ENCODE data around the gene CNTNAP5. TPM values are rescaled to one million over a fixed set of nuclear protein-coding genes. Genes with fewer than 3 reads are reported as not detected.

Gene CNTNAP5
- total RNA-seq, 1 donor from 2014 or later: 5.0 TPM

DNA sequence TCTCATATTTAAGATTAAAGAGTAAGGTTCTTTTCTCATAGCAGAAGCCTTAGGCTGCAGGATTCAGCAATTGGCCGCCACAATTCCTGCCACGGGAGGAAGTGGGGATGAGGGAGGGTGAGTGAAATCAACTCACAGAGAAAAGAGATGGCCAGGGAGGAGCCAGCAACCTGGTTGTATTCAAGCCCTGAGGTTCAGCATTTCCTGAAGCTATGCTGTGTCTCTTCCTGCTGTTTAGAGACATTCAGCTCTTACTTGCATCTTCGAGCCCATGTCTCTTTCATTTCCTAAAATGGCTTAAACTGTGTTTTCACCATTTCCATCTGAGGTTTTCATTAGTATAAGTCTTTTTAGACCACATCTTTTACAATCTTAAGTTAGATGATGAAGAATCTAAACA lies 522.6 kb downstream of the CNTNAP5 start:
- Mint-ChIP-seq H3K4me3 (no peak overlapping the region), H3K9me3 (no peaks in the 10 kb centered on the region), H3K27ac (no peak overlapping the region), H3K27me3 (peaks cover 9% of the 10 kb centered on the region), H3K4me1 (ENCODE audit: unreplicated experiment) (no peaks in the 10 kb centered on the region), H3K36me3 (no peaks in the 10 kb centered on the region)
- TF ChIP-seq, protein P1, sequence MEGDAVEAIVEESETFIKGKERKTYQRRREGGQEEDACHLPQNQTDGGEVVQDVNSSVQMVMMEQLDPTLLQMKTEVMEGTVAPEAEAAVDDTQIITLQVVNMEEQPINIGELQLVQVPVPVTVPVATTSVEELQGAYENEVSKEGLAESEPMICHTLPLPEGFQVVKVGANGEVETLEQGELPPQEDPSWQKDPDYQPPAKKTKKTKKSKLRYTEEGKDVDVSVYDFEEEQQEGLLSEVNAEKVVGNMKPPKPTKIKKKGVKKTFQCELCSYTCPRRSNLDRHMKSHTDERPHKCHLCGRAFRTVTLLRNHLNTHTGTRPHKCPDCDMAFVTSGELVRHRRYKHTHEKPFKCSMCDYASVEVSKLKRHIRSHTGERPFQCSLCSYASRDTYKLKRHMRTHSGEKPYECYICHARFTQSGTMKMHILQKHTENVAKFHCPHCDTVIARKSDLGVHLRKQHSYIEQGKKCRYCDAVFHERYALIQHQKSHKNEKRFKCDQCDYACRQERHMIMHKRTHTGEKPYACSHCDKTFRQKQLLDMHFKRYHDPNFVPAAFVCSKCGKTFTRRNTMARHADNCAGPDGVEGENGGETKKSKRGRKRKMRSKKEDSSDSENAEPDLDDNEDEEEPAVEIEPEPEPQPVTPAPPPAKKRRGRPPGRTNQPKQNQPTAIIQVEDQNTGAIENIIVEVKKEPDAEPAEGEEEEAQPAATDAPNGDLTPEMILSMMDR (conservative IDR thresholded peaks at IDR 0.05): no peak
- no peak for DNase-seq (ENCODE audit: extremely low spot score, unreplicated experiment)

- Mint-ChIP-seq H3K27me3 (peaks cover 4% of the 10 kb centered on the region), H3K9me3 (no peaks in the 10 kb centered on the region)
Observed at GRCh38 chr2:124558277-124558905, 533.3 kb downstream of the CNTNAP5 start.

GRCh38 chr2:124559236-124559635 lies 534.1 kb downstream of the CNTNAP5 start:
- no peaks in the 10 kb centered on the region for H3K9me3 Mint-ChIP-seq
- H3K27ac Mint-ChIP-seq: no peak overlapping the region
- peaks cover 4% of the 10 kb centered on the region for H3K27me3 Mint-ChIP-seq
- H3K4me1 Mint-ChIP-seq (ENCODE audit: unreplicated experiment): no peaks in the 10 kb centered on the region
- no peaks in the 10 kb centered on the region for H3K36me3 Mint-ChIP-seq
- TF ChIP-seq, protein P1 (conservative IDR thresholded peaks at IDR 0.05): no peak
- no peak overlapping the region for H3K4me3 Mint-ChIP-seq
- no peak for DNase-seq (ENCODE audit: extremely low spot score, unreplicated experiment)

More at GRCh38 chr2:124558277-124558905, 533.3 kb downstream of the CNTNAP5 start:
- Mint-ChIP-seq H3K4me1 (ENCODE audit: unreplicated experiment) (no peaks in the 10 kb centered on the region), H3K27ac (no peak overlapping the region), H3K36me3 (no peaks in the 10 kb centered on the region), H3K4me3 (no peak overlapping the region)
- DNase-seq (ENCODE audit: extremely low spot score, unreplicated experiment): no peak
- TF ChIP-seq, protein P1 (conservative IDR thresholded peaks at IDR 0.05): no peak

GRCh38 chr2:124560592-124561112 lies 535.6 kb downstream of the CNTNAP5 start:
- no peaks in the 10 kb centered on the region for H3K4me1 Mint-ChIP-seq (ENCODE audit: unreplicated experiment)
- no peak for DNase-seq (ENCODE audit: extremely low spot score, unreplicated experiment)
- H3K9me3 Mint-ChIP-seq: no peaks in the 10 kb centered on the region
- no peak overlapping the region for H3K4me3 Mint-ChIP-seq
- H3K27me3 Mint-ChIP-seq: peaks cover 4% of the 10 kb centered on the region
- H3K36me3 Mint-ChIP-seq: no peaks in the 10 kb centered on the region
- TF ChIP-seq, protein P1 (conservative IDR thresholded peaks at IDR 0.05): no peak
- H3K27ac Mint-ChIP-seq: no peak overlapping the region

- H3K27me3 Mint-ChIP-seq: peaks cover 4% of the 10 kb centered on the region
- H3K4me1 Mint-ChIP-seq (ENCODE audit: unreplicated experiment): no peaks in the 10 kb centered on the region
- H3K36me3 Mint-ChIP-seq: no peaks in the 10 kb centered on the region
- H3K27ac Mint-ChIP-seq: no peak overlapping the region
- TF ChIP-seq, protein P1 (conservative IDR thresholded peaks at IDR 0.05): no peak
- H3K4me3 Mint-ChIP-seq: no peak overlapping the region
- H3K9me3 Mint-ChIP-seq: no peaks in the 10 kb centered on the region
- DNase-seq (ENCODE audit: extremely low spot score, unreplicated experiment): no peak
Observed at GRCh38 chr2:124561486-124561885, 536.4 kb downstream of the CNTNAP5 start.

Data from type B pancreatic cell (in vitro differentiated cells).